ENCODE measurements around the gene CCDC13. TPM values are rescaled to one million over a fixed set of nuclear protein-coding genes. Genes with fewer than 3 reads are reported as not detected.
A peak's percentile ranks its signal among the peaks of the same experiment; 100 is the strongest.

CCDC13 gene
- total RNA-seq, 4 donors from 2014 or later: 0.06 TPM; not detected in 3

DNA sequence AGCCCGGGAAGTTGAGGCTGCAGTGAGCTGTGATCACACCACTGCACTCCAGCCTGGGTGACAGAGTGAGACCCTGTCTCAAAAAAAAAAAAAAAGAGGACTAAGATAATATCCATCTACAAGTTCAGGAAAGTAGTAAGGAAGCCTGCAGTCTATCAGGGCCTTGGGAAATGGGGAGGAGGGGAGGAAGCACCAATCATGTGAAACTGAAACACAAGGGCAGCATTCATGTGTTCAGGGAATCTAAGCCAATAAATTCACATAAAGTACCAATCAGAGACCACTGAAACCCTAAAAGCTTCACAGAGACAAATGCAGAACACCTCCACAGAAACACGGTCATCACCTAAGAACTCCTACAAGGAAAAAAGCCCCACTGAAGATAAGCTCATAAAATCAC lies 47.6 kb downstream of the CCDC13 start:
- no peak for TF ChIP-seq POLR2A (IDR thresholded peaks at IDR 0.05)
- TF ChIP-seq, protein P1, sequence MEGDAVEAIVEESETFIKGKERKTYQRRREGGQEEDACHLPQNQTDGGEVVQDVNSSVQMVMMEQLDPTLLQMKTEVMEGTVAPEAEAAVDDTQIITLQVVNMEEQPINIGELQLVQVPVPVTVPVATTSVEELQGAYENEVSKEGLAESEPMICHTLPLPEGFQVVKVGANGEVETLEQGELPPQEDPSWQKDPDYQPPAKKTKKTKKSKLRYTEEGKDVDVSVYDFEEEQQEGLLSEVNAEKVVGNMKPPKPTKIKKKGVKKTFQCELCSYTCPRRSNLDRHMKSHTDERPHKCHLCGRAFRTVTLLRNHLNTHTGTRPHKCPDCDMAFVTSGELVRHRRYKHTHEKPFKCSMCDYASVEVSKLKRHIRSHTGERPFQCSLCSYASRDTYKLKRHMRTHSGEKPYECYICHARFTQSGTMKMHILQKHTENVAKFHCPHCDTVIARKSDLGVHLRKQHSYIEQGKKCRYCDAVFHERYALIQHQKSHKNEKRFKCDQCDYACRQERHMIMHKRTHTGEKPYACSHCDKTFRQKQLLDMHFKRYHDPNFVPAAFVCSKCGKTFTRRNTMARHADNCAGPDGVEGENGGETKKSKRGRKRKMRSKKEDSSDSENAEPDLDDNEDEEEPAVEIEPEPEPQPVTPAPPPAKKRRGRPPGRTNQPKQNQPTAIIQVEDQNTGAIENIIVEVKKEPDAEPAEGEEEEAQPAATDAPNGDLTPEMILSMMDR (IDR thresholded peaks at IDR 0.05): no peak
- no peak overlapping the region for H3K4me3 ChIP-seq (ENCODE audit: low read depth, poor library complexity, severe bottlenecking)
- 82 to 83% methylated on average over 2 of the region's 2 CpGs for WGBS, 2 donors
- intact Hi-C loops (cut with DNase I; ENCODE audit: low total_unique reads): no loop called here
- DNase-seq (ENCODE audit: low spot score in 2 of 2): peak in 1 of 2 donors; percentile 3

DNA sequence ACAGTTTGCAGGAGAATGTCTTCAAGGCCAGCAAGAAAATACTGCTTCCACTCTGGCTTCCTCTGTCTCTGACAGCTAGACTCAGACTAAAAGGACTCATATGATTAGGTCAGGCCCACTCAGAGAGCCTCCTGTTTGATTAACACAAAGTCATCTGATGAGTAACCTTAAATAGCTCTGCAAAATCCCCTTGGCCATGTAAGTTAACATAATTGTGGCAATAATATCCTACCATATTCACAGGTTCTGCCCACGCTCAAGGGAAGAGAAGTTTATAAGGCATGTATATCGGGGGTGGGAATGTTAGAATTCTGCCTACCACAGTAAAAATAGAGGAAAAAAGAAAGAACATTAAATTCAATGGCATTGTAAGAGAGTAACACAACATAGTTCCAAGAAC lies 49.8 kb downstream of the CCDC13 start:
- 92 to 100% methylated on average over 2 of the region's 2 CpGs for WGBS, 2 donors
- no peak overlapping the region for H3K4me3 ChIP-seq (ENCODE audit: low read depth, poor library complexity, severe bottlenecking)
- TF ChIP-seq POLR2A (IDR thresholded peaks at IDR 0.05): no peak
- TF ChIP-seq, protein P1 (IDR thresholded peaks at IDR 0.05): no peak
- no peak for DNase-seq (ENCODE audit: low spot score in 2 of 2)
- intact Hi-C loops (cut with DNase I; ENCODE audit: low total_unique reads): no loop called here

Other genes starting within 250 kb of the CCDC13 start
- 10 to 100 TPM; 20.5 to 35.6 (median 30.8) TPM for gene SEC22C, start 191.3 kb downstream of the CCDC13 start, total RNA-seq
- gene SS18L2, start 182.4 kb downstream of the CCDC13 start, total RNA-seq: 10 to 100 TPM; 12.6 to 23.5 (median 17.6) TPM
- gene NKTR, start 172.6 kb downstream of the CCDC13 start, total RNA-seq: 10 to 100 TPM; 33.8 to 82.3 (median 49.6) TPM
- gene ZBTB47, start 119.6 kb downstream of the CCDC13 start, total RNA-seq: 10 to 100 TPM; 14.4 to 25.8 (median 21.2) TPM
- not detected for gene KLHL40, start 87.7 kb downstream of the CCDC13 start, total RNA-seq
- 1 to 10 TPM in 2 of 4 donors, under 1 TPM in 1, not detected in 1; 0.34 to 6.1 (median 1.5) TPM for gene HHATL, start 70.5 kb downstream of the CCDC13 start, total RNA-seq
- 100 to 1,000 TPM in 3 of 4 donors, 10 to 100 TPM in 1; 45.1 to 123 (median 114) TPM for gene HIGD1A, start 31.2 kb upstream of the CCDC13 start, total RNA-seq
- 1 to 10 TPM; 3.7 to 6.3 (median 4.5) TPM for gene ACKR2, start 36.2 kb upstream of the CCDC13 start, total RNA-seq
- not detected for gene CYP8B1, start 102.6 kb upstream of the CCDC13 start, total RNA-seq
- gene ZNF662, start 132.9 kb upstream of the CCDC13 start, total RNA-seq: 10 to 100 TPM; 13.5 to 16.8 (median 16.1) TPM
- 1 to 10 TPM; 1.4 to 5.6 (median 3.3) TPM for gene GASK1A, start 206.1 kb upstream of the CCDC13 start, total RNA-seq

All from lower leg skin (tissue), 4 donors.